Activated T-helper 1 cell treated with Interleukin-2 at 50 U/mL for 16 hours (primary cell): ENCODE results near the gene MMP1.
"Not testable (repeated sequence)": the region's sequence is repeated elsewhere in the genome, so short reads cannot be mapped to it uniquely, and the experiment has no call there.

Experiments used
- DNase-seq: peaks from one replicate; pipeline ENCODE4 v3.0.0-alpha.2; 2020; ENCODE audit warnings: low read depth

Gene MMP1

DNA sequence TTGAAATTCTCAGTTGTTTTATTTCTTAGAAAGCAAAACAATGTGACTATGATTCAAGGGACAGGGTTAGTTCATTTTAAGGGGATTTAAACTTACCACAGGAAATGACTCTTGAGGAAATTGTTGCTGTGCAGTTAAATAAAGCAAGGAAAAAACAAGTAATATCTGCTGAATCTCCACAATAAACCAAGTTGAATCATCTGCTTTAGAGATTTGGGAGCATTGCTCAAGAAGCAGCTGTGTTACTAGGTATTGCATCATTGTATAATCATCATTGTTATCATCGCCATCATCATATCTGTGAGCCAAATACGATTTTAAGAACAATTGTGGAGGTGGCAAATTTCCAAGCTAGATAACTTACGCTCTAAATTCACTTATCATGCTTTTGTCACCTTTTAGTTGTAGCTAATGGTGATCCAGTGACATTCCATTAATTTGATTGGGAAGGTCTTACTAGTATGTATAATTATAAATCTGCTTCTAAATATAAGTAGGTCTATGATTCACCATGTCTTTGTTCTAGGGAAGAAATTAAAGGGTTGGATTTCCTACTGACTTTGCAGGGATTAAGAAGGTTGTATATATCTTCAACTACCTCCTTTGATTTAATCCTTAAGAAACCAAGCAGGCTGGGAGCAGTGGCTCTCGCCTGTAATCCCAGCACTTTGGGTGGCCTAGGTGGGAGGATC is 37.5 kb downstream of the MMP1 start:
- no peak for DNase-seq

DNA sequence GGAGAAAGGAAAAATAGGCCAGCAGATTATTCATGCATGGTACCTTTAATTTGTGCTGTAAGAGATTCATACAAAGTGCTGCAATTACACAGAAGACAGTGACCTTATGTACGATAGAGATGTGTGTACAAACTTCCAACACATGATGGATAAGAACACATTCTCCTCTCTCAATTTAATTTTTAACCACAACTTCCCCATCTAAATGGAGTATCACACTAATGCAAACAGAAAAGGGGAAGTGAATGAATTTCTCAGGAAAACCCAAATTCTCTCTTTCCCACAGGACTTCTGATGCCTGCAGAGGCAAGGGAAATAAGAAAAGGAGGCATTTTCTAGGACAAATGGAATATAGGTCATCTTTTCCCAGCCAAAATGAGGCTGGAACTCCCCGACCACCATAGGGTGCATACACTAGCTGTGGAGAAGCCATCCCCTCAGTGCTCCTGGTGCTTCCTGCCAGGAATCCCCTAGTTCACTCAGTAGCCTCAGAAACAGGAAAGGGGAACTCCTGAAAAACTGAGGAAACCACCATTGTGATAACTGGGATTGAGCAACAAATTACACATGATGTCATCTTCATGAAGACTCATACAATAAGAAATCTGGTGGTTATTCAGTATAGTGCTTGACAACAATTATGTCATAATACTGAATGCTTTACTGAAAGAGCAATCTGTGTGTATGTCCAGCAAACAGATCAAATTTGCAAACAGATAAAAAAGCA is 40.0 kb downstream of the MMP1 start:
- no peak for DNase-seq

DNA sequence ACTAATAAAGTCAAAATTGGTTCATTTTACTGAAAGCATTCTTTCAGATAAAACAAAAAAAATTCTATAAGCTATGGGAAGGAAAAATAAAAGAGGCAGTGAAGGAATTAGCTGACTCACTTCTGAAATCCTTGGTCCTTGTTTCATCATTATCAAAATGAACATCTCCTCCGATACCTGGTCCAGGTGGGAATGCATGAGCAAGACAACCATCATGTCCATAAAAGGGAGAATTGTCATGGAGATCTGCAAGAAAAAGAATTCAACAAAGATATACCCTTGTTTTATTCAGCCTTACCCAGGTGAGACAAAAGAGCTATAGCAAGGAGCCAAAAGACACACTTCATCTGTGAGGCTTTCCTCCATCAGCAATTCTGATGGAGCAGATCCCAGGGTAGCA is 44.7 kb downstream of the MMP1 start:
- DNase-seq, result no peak

DNA sequence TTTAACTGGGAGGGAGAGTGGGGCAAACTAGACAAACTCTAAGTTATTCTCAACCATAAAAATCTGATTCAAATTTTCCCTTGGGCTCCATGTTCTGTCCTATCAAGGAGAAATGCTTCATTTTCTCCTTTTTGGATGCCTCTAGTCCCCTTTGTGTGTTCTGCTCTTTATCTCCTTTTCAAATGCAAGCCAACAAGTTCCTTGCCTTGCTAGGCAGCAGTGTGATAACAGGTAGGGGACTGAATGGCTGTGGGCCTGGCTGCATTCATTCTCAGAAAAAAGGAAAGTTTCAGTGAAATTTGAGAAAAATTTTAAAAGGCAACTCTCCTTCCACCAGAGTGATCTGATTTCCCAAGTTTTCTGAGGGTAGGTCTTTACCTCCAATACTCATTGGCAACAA is 46.3 kb downstream of the MMP1 start:
- DNase-seq, result no peak

DNA sequence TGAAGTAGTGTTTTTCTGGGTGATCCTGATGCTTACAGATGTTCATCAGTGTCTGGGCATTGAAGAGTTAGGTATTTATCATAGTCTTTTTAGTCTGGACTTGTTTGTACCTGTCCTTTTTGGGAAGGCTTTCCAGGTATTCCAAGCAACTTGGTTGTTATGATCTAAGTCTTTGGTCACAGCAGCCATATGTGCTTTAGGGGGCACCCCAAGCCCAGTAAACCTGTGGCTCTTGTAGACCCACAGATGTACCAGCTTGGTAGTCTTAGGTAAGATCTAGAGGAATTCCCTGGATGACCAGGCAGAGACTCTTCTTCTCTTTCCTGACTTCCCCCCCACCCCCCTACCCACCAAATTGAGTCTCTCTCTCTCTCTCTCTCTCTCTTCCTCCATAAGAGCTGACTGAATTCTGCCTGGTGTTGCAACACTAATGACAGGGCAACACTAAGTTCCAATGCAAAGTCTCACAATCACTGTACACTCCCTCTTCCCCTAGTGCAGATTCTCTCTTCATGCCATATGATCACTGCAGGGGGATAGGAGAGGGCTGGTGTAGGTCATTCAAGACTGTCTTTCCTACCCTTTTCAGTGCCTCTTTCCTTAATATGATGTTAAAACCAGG is 48.7 kb downstream of the MMP1 start:
- DNase-seq, result no peak

DNA sequence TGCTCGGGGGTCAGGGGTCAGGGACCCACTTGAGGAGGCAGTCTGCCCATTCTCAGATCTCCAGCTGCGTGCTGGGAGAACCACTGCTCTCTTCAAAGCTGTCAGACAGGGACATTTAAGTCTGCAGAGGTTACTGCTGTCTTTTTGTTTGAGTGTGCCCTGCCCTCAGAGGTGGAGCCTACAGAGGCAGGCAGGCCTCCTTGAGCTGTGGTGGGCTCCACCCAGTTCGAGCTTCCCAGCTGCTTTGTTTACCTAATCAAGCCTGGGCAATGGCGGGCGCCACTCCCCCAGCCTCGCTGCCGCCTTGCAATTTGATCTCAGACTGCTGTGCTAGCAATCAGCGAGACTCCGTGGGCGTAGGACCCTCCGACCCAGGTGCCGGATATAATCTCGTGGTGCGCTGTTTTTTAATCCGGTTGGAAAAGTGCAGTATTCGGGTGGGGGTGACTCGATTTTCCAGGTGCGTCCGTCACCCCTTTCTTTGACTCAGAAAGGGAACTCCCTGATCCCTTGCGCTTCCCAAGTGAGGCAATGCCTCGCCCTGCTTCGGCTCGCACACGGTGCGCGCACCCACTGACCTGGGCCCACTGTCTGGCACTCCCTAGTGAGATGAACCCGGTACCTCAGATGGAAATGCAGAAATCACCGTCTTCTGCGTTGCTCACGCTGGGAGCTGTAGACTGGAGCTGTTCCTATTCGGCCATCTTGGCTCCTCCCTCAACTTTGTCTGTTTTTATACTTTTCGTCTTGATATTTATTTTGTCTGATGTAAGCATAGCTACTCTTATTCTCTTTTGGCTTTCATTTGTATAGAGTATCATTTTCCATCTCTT is 51.0 kb downstream of the MMP1 start:
- DNase-seq, result not testable (repeated sequence)
